Measurements from ENCODE around the gene ITGB7. TPM values are rescaled to one million over a fixed set of nuclear protein-coding genes. Genes with fewer than 3 reads are reported as not detected.
A peak's percentile ranks its signal among the peaks of the same experiment; 100 is the strongest.

Gene ITGB7
- total RNA-seq, 4 donors from 2014 or later = 2.9 to 29.1 (median 6.8) TPM

- H3K36me3 ChIP-seq = peaks cover 67% of the 10 kb centered on the region
- DNase-seq (ENCODE audit: low spot score in 2 of 2) = peak; percentile 89 to 93
- H3K27ac ChIP-seq = no peak overlapping the region
- H3K27me3 ChIP-seq = no peaks in the 10 kb centered on the region
- TF ChIP-seq POLR2A (IDR thresholded peaks at IDR 0.05) = no peak
- peak; percentile 87 to 94 for TF ChIP-seq CTCF (IDR thresholded peaks at IDR 0.05)
- TF ChIP-seq EP300 (IDR thresholded peaks at IDR 0.05) = no peak
- H3K4me1 ChIP-seq = peaks cover 54% of the 10 kb centered on the region
- no peak overlapping the region for H3K4me3 ChIP-seq
- H3K9me3 ChIP-seq = no peaks in the 10 kb centered on the region
- 18% methylated on average over 14 of the region's 14 CpGs for WGBS
These were observed 6.3 kb upstream of the ITGB7 start for GRCh38 chr12:53213348-53213747.

- no peak for DNase-seq (ENCODE audit: low spot score in 2 of 2)
- 40% methylated on average over 4 of the region's 12 CpGs for WGBS
- no peaks in the 10 kb centered on the region for H3K9me3 ChIP-seq
- H3K36me3 ChIP-seq = peaks cover 67% of the 10 kb centered on the region
- no peak overlapping the region for H3K4me3 ChIP-seq
- no peak for TF ChIP-seq EP300 (IDR thresholded peaks at IDR 0.05)
- TF ChIP-seq POLR2A (IDR thresholded peaks at IDR 0.05) = no peak
- TF ChIP-seq POLR2AphosphoS5 (IDR thresholded peaks at IDR 0.05) = no peak
- no peaks in the 10 kb centered on the region for H3K27me3 ChIP-seq
- H3K27ac ChIP-seq = no peak overlapping the region
- H3K4me1 ChIP-seq = peaks cover 52% of the 10 kb centered on the region
These were observed 5.9 kb upstream of the ITGB7 start for GRCh38 chr12:53212931-53213330.

GRCh38 chr12:53211476-53212381, 4.7 kb upstream of the ITGB7 start:
- peaks cover 67% of the 10 kb centered on the region for H3K36me3 ChIP-seq
- DNase-seq (ENCODE audit: low spot score in 2 of 2) = peak in 1 of 2 donors; percentile 49
- no peaks in the 10 kb centered on the region for H3K27me3 ChIP-seq
- H3K27ac ChIP-seq = no peak overlapping the region
- no peak overlapping the region for H3K4me3 ChIP-seq
- WGBS = 87% methylated on average over 12 of the region's 13 CpGs
- peaks cover 47% of the 10 kb centered on the region for H3K4me1 ChIP-seq
- H3K9me3 ChIP-seq = no peaks in the 10 kb centered on the region
- no peak for TF ChIP-seq CTCF (IDR thresholded peaks at IDR 0.05)

- Histone ChIP-seq H3K9me3 (no peaks in the 10 kb centered on the region), H3K27ac (no peak overlapping the region)
- 77% methylated on average over 3 of the region's 4 CpGs for WGBS
These were observed 3.8 kb upstream of the ITGB7 start for GRCh38 chr12:53210843-53211242.

GRCh38 chr12:53208877-53209463, 1.9 kb upstream of the ITGB7 start:
- Histone ChIP-seq H3K27me3 (no peaks in the 10 kb centered on the region), H3K9me3 (no peaks in the 10 kb centered on the region), H3K36me3 (peaks cover 46% of the 10 kb centered on the region), H3K27ac (no peak overlapping the region), H3K4me1 (peaks cover 32% of the 10 kb centered on the region), H3K4me3 (no peak overlapping the region)
- TF ChIP-seq POLR2A (IDR thresholded peaks at IDR 0.05) (no peak), CTCF (IDR thresholded peaks at IDR 0.05) (no peak), EP300 (IDR thresholded peaks at IDR 0.05) (no peak), POLR2AphosphoS5 (IDR thresholded peaks at IDR 0.05) (no peak)
- 55% methylated on average over 7 of the region's 7 CpGs for WGBS
- DNase-seq (ENCODE audit: low spot score in 2 of 2) = peak in 1 of 2 donors; percentile 49

More at GRCh38 chr12:53210843-53211242, 3.8 kb upstream of the ITGB7 start:
- Histone ChIP-seq H3K4me3 (no peak overlapping the region), H3K36me3 (peaks cover 64% of the 10 kb centered on the region), H3K4me1 (peaks cover 47% of the 10 kb centered on the region), H3K27me3 (no peaks in the 10 kb centered on the region)
- no peak for TF ChIP-seq POLR2AphosphoS5 (IDR thresholded peaks at IDR 0.05)
- no peak for TF ChIP-seq EP300 (IDR thresholded peaks at IDR 0.05)
- TF ChIP-seq CTCF (IDR thresholded peaks at IDR 0.05) = no peak
- no peak for TF ChIP-seq POLR2A (IDR thresholded peaks at IDR 0.05)
- DNase-seq (ENCODE audit: low spot score in 2 of 2) = no peak
